Right atrium auricular region (tissue), 2 donors: ENCODE results near the gene FAM83B. TPM values are rescaled to one million over a fixed set of nuclear protein-coding genes. Genes with fewer than 3 reads are reported as not detected.
"Not testable (repeated sequence)": the region's sequence is repeated elsewhere in the genome, so short reads cannot be mapped to it uniquely, and the experiment has no call there.

Source experiments
- DNase-seq: peaks from one replicate; pipeline ENCODE4 v3.0.0-alpha.2; 2019; ENCODE audit warnings: low spot score
- H3K27ac ChIP-seq, 2 donors: fragments of 200-600 bp; sonication (generic); 1 replicate in 1 of 2; 2 replicates in 1 of 2; pipeline ENCODE4 v1.5.1; 2016 to 2019
- H3K27me3 ChIP-seq, 2 donors: fragments of 200-600 bp; sonication (generic); one replicate each; pipeline versions ENCODE4 v1.5.1 to v1.6.0; 2017 to 2019
- H3K36me3 ChIP-seq: fragments of 200-600 bp; sonication (generic); one replicate; pipeline ENCODE4 v1.5.1; 2016
- H3K4me1 ChIP-seq, 2 donors: fragments of 200-600 bp; sonication (generic); one replicate each; pipeline versions ENCODE4 v1.5.1 to v1.6.0; 2017 to 2019
- H3K4me3 ChIP-seq, 2 donors: fragments of 200-600 bp; sonication (generic); 1 replicate in 1 of 2; 2 replicates in 1 of 2; pipeline ENCODE4 v1.5.1; 2017 to 2019; ENCODE audit warnings: mild to moderate bottlenecking in 1 of 2, moderate library complexity in 1 of 2
- H3K9me3 ChIP-seq, 2 donors: fragments of 200-600 bp; sonication (generic); one replicate each; pipeline ENCODE4 v1.5.1; 2019
- CTCF ChIP-seq, 2 donors: fragments of 200-600 bp; sonication (generic); IDR thresholded peaks; one replicate each; pipeline ENCODE4 v1.5.1; 2019; ENCODE audit warnings: antibody characterized with exemption in 2 of 2
- total RNA-seq, 2 donors: library from RNA; depleted of rRNA; stranded (reverse); fragments of >200 nt; gene quantifications; one replicate each; pipeline ENCODE4 v1.1.0, GENCODE V29; 2016

Gene FAM83B
- total RNA-seq, 2 donors from 2014 or later: 8.9 to 19.6 TPM

GRCh38 chr6:54881067-54881730 lies 34.6 kb downstream of the FAM83B start:
- no peak for TF ChIP-seq CTCF (IDR thresholded peaks at IDR 0.05)
- no peaks in the 10 kb centered on the region for H3K4me1 ChIP-seq
- DNase-seq: no peak

GRCh38 chr6:54881891-54882290 lies 35.3 kb downstream of the FAM83B start:
- DNase-seq, H3K36me3 ChIP-seq: not testable (repeated sequence)

More at GRCh38 chr6:54881067-54881730, 34.6 kb downstream of the FAM83B start:
- no peak overlapping the region for H3K4me3 ChIP-seq
- no peaks in the 10 kb centered on the region for H3K36me3 ChIP-seq
- no peak overlapping the region for H3K27ac ChIP-seq
- no peaks in the 10 kb centered on the region for H3K9me3 ChIP-seq
- H3K27me3 ChIP-seq: no peaks in the 10 kb centered on the region

GRCh38 chr6:54886932-54887584 lies 40.5 kb downstream of the FAM83B start:
- DNase-seq: no peak
- no peak for TF ChIP-seq CTCF (IDR thresholded peaks at IDR 0.05)
- no peaks in the 10 kb centered on the region for H3K36me3 ChIP-seq
- H3K27me3 ChIP-seq: no peaks in the 10 kb centered on the region
- no peak overlapping the region for H3K4me3 ChIP-seq
- no peaks in the 10 kb centered on the region for H3K4me1 ChIP-seq
- no peaks in the 10 kb centered on the region for H3K9me3 ChIP-seq
- H3K27ac ChIP-seq: no peak overlapping the region

More at GRCh38 chr6:54881891-54882290, 35.3 kb downstream of the FAM83B start:
- not testable (repeated sequence) for H3K27ac ChIP-seq, H3K4me1 ChIP-seq, H3K27me3 ChIP-seq, H3K9me3 ChIP-seq, H3K4me3 ChIP-seq

GRCh38 chr6:54891536-54891935 lies 45.0 kb downstream of the FAM83B start:
- no peaks in the 10 kb centered on the region for H3K4me1 ChIP-seq
- H3K9me3 ChIP-seq: no peaks in the 10 kb centered on the region
- peak overlapping the region in 1 of 2 donors; percentile 29 for H3K27ac ChIP-seq
- H3K4me3 ChIP-seq: no peak overlapping the region
- no peak for TF ChIP-seq CTCF (IDR thresholded peaks at IDR 0.05)
- no peaks in the 10 kb centered on the region for H3K36me3 ChIP-seq
- no peaks in the 10 kb centered on the region for H3K27me3 ChIP-seq
- no peak for DNase-seq

- no peaks in the 10 kb centered on the region for H3K4me1 ChIP-seq
- no peak for TF ChIP-seq CTCF (IDR thresholded peaks at IDR 0.05)
- H3K27me3 ChIP-seq: no peaks in the 10 kb centered on the region
- H3K36me3 ChIP-seq: no peaks in the 10 kb centered on the region
- H3K9me3 ChIP-seq: no peaks in the 10 kb centered on the region
- DNase-seq: no peak
- no peak overlapping the region for H3K4me3 ChIP-seq
- H3K27ac ChIP-seq: peak overlapping the region in 1 of 2 donors; percentile 29
These were observed 46.3 kb downstream of the FAM83B start for GRCh38 chr6:54892831-54893230.

- no peaks in the 10 kb centered on the region for H3K36me3 ChIP-seq
- no peaks in the 10 kb centered on the region for H3K9me3 ChIP-seq
- no peak overlapping the region for H3K27ac ChIP-seq
- TF ChIP-seq CTCF (IDR thresholded peaks at IDR 0.05): no peak
- H3K4me1 ChIP-seq: no peaks in the 10 kb centered on the region
- DNase-seq: no peak
- no peaks in the 10 kb centered on the region for H3K27me3 ChIP-seq
- no peak overlapping the region for H3K4me3 ChIP-seq
These were observed 47.2 kb downstream of the FAM83B start for GRCh38 chr6:54893818-54894217.
